ENCODE data around the gene PALLD. TPM values are rescaled to one million over a fixed set of nuclear protein-coding genes. Genes with fewer than 3 reads are reported as not detected.

The PALLD gene
- polyA plus RNA-seq, 1 donor from 2014 or later, result 20.5 TPM

DNA sequence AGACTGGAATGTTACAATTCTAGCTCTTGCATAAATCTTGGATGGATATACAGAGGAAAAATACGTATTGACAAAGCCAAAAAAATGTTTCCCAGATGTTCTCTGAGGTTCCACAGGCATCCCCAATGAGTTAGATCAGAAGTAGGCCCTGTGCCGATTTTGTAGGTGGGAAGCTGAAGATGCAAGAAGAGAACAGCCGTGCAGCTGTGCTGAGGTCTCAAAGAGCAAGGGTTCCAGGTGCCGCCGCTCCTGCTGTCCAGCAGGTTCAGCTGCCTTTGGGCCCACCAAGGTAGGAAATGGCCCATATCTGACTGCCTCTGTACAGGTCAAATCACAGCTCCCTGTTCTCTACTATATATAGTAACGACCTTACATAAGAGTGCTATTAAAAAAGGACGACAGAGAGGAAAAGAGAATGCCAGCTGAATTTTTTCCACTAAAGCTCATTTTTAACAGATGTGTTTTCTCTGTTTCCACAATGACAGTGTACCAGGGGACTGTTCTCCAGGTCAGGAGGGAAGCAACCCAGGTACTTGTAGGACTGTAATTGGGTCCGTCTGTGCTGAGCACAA is 357.6 kb downstream of the PALLD start:
- no peaks in the 10 kb centered on the region for H3F3A ChIP-seq (ENCODE audit: insufficient read depth, low read length, poor library complexity, severe bottlenecking)
- H3K36me3 ChIP-seq (ENCODE audit: insufficient read depth, low read length), result no peaks in the 10 kb centered on the region
- no peaks in the 10 kb centered on the region for H3K9me3 ChIP-seq (ENCODE audit: low read length)
- no peak overlapping the region for H2AFZ ChIP-seq (ENCODE audit: low read depth, low read length)
- H3K4me3 ChIP-seq (ENCODE audit: low read length), result no peak overlapping the region
- H3K27ac ChIP-seq (ENCODE audit: low read length), result no peak overlapping the region
- H3K4me2 ChIP-seq (ENCODE audit: low read length), result no peak overlapping the region
- H3K9ac ChIP-seq (ENCODE audit: low read length), result no peak overlapping the region
- H3K9me2 ChIP-seq (ENCODE audit: insufficient read depth, low read length), result no peaks in the 10 kb centered on the region
- no peaks in the 10 kb centered on the region for H3K27me3 ChIP-seq (ENCODE audit: insufficient read depth, low read depth, low read length)
- no peaks in the 10 kb centered on the region for H4K20me1 ChIP-seq (ENCODE audit: insufficient read depth)
- peaks cover 92% of the 10 kb centered on the region for H3K79me2 ChIP-seq (replicated peaks; ENCODE audit: insufficient read depth, low read length)
- TF ChIP-seq, protein P1, sequence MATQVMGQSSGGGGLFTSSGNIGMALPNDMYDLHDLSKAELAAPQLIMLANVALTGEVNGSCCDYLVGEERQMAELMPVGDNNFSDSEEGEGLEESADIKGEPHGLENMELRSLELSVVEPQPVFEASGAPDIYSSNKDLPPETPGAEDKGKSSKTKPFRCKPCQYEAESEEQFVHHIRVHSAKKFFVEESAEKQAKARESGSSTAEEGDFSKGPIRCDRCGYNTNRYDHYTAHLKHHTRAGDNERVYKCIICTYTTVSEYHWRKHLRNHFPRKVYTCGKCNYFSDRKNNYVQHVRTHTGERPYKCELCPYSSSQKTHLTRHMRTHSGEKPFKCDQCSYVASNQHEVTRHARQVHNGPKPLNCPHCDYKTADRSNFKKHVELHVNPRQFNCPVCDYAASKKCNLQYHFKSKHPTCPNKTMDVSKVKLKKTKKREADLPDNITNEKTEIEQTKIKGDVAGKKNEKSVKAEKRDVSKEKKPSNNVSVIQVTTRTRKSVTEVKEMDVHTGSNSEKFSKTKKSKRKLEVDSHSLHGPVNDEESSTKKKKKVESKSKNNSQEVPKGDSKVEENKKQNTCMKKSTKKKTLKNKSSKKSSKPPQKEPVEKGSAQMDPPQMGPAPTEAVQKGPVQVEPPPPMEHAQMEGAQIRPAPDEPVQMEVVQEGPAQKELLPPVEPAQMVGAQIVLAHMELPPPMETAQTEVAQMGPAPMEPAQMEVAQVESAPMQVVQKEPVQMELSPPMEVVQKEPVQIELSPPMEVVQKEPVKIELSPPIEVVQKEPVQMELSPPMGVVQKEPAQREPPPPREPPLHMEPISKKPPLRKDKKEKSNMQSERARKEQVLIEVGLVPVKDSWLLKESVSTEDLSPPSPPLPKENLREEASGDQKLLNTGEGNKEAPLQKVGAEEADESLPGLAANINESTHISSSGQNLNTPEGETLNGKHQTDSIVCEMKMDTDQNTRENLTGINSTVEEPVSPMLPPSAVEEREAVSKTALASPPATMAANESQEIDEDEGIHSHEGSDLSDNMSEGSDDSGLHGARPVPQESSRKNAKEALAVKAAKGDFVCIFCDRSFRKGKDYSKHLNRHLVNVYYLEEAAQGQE (IDR thresholded peaks at IDR 0.05; ENCODE audit: borderline replicate concordance), result no peak
- TF ChIP-seq EP300 (conservative IDR thresholded peaks at IDR 0.05; ENCODE audit: poor library complexity, severe bottlenecking), result no peak

DNA sequence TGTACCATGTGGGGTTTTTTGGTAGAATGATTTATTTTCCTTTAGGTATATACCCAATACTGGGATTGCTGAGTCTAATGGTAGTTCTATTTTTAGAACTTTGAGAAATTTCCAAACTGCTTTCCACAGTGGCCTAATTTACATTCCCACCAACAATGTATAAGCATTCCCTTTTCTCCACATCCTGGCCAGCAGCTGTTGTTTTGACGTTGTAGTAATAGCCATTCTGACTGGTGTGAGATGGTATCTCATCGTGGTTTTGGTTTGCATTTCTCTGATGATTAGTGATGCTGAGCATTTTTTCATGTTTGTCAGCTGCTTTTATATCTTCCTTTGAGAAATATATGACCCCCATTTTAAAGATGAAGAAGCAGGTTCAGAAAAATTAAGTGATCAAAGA is 359.5 kb downstream of the PALLD start:
- Histone ChIP-seq H3K4me3 (ENCODE audit: low read length) (no peak overlapping the region), H3K27me3 (ENCODE audit: insufficient read depth, low read depth, low read length) (no peaks in the 10 kb centered on the region), H3K79me2 (replicated peaks; ENCODE audit: insufficient read depth, low read length) (peaks cover 94% of the 10 kb centered on the region), H3K36me3 (ENCODE audit: insufficient read depth, low read length) (no peaks in the 10 kb centered on the region), H2AFZ (ENCODE audit: low read depth, low read length) (no peak overlapping the region), H3F3A (ENCODE audit: insufficient read depth, low read length, poor library complexity, severe bottlenecking) (no peaks in the 10 kb centered on the region), H3K9me2 (ENCODE audit: insufficient read depth, low read length) (no peaks in the 10 kb centered on the region), H3K27ac (ENCODE audit: low read length) (no peak overlapping the region), H3K9ac (ENCODE audit: low read length) (no peak overlapping the region), H4K20me1 (ENCODE audit: insufficient read depth) (no peaks in the 10 kb centered on the region), H3K9me3 (ENCODE audit: low read length) (no peaks in the 10 kb centered on the region), H3K4me2 (ENCODE audit: low read length) (no peak overlapping the region)
- no peak for TF ChIP-seq EZH2 (IDR thresholded peaks at IDR 0.05; ENCODE audit: borderline replicate concordance, insufficient read depth, low read length, poor library complexity, severe bottlenecking)
- TF ChIP-seq SMC3 (conservative IDR thresholded peaks at IDR 0.05; ENCODE audit: poor library complexity), result no peak
- TF ChIP-seq, protein P1 (IDR thresholded peaks at IDR 0.05; ENCODE audit: borderline replicate concordance), result no peak
- TF ChIP-seq, protein P2, sequence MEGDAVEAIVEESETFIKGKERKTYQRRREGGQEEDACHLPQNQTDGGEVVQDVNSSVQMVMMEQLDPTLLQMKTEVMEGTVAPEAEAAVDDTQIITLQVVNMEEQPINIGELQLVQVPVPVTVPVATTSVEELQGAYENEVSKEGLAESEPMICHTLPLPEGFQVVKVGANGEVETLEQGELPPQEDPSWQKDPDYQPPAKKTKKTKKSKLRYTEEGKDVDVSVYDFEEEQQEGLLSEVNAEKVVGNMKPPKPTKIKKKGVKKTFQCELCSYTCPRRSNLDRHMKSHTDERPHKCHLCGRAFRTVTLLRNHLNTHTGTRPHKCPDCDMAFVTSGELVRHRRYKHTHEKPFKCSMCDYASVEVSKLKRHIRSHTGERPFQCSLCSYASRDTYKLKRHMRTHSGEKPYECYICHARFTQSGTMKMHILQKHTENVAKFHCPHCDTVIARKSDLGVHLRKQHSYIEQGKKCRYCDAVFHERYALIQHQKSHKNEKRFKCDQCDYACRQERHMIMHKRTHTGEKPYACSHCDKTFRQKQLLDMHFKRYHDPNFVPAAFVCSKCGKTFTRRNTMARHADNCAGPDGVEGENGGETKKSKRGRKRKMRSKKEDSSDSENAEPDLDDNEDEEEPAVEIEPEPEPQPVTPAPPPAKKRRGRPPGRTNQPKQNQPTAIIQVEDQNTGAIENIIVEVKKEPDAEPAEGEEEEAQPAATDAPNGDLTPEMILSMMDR (IDR thresholded peaks at IDR 0.05; ENCODE audit: poor library complexity, severe bottlenecking), result no peak
- TF ChIP-seq RAD21 (conservative IDR thresholded peaks at IDR 0.05), result no peak
- TF ChIP-seq MXI1 (conservative IDR thresholded peaks at IDR 0.05; ENCODE audit: poor library complexity, severe bottlenecking), result no peak
- TF ChIP-seq EP300 (conservative IDR thresholded peaks at IDR 0.05; ENCODE audit: poor library complexity, severe bottlenecking), result no peak
- TF ChIP-seq TAF1 (IDR thresholded peaks at IDR 0.05; ENCODE audit: low read depth), result no peak
- no peak for TF ChIP-seq POLR2AphosphoS5 (IDR thresholded peaks at IDR 0.05)
